HG03280 (cell line): Measurements from ENCODE around the gene ENTPD1.
"Not testable (repeated sequence)": the region's sequence is repeated elsewhere in the genome, so short reads cannot be mapped to it uniquely, and the experiment has no call there.

ENCODE experiments used
- ATAC-seq: cut with Tn5 transposase; IDR thresholded peaks from one replicate; pipeline ENCODE4 v1.9.1; 2021; ENCODE audit warnings: mild to moderate bottlenecking, moderate library complexity; ENCODE audit not compliant: unreplicated experiment

Gene ENTPD1

DNA sequence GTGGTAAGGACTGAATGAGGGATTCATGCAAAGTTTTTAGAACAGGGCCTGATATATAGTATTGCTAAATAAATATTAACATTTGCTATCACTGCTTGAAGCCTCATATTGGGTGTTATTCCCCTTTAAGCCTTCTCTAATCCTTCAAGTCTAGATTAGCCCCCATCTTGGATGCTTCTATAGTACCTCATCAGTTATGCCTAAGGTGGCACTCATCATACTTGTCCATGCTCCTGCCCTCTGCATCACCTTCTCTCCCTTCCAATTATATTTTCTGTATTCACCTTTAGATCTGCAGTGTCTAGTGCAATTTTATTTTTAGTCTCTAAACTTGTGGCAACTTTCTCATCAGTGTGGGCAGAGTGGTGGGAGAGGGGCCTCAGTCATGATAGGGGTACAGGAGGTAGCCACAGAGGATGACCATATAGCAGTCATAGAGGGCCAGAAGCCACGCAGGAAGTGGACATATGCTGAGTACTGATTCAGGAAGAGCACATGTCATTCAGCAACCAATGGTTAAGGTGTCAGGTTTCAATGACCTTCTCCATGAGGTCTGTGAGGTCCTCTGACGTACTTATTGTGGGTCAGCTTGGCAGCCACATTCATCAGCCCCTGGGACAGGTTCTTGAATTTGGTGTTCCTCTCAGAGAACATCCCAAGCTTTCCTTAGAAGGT lies 2.5 kb downstream of the ENTPD1 start:
- peak; percentile 45 for ATAC-seq

DNA sequence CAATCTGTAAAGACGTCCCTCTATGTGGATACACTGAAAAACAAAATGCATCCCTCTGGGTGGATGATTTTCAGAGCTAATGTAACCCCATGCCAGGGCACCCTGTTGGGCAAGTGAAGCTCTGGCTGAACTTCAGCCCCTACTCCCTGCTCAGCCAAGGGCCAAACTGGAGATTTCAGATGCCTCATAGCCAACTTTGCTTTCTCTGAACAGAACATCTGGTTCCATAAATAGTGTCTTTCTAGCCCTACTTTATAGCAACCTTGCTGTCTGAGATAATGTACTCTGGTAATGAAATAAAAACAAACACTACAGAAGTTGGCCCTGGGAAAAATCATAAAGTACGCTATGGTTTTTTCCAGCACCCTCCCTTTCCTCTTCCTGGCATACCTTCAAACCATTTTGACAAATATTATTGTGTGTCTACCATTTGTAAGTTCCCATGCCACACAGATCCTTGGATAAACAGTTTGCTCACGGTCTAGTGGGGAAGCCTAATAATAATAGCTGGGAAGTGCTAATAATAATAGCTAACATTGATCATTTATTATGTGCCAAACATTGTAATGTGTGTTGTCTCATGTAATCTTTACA lies 3.4 kb downstream of the ENTPD1 start:
- ATAC-seq = no peak

DNA sequence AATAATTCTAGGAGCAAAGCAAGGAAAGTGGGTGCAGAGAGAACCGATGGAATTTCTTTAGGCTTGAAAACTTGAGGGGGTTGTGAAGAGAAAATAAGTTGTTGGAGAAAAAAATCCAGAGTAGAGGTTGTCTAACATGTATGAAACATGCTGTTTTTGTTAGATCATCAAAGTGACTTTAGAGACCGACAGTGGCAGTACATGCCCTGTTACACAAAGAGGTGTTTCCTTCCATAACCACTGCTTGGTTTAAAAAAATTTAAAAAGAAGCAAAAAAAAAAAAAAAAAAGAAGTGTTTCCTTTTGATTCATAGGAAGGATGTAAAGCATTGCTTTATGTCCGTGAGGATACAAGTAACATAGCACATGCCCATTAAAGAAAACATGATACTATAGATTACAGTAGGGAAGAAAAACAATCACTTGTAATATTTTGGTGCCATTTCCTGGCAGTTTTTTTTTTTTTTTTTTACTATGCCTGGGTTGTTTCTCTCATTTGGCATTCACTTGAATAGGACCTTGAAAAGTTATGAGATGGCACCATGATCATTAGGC lies 6.1 kb downstream of the ENTPD1 start:
- no peak for ATAC-seq

DNA sequence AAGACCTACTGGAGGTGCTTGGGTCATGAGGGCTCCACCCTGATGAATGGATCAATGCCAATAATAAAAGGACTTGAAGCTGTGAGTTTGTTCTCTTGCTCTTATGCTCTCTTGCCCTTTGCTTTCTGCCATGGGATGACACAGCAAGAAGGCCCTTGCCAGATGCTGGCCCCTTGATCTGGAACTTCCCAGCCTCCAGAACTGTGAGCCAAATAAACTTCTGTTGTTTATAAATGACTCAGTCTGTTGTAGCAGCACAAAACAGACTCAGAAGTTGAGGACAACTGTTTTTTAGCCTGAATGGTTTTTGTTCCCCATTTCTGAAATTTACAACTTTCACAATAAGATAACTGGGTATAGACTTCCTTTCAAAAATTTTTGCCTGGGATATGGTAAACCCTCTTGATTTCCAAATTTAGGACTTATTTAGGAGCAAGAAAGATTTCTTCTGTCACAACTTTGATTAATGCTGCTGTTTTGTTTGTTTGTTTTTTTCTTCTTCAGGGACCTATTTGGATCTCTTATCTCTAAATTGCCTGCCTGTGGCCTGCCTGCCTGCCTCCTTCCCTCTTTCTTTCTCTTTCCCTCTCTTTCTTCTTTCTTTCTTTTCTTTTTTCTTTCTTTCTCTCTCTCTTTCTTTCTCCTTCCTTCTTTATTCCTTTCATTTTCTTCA lies 12.1 kb downstream of the ENTPD1 start:
- peak; percentile 81 for ATAC-seq

DNA sequence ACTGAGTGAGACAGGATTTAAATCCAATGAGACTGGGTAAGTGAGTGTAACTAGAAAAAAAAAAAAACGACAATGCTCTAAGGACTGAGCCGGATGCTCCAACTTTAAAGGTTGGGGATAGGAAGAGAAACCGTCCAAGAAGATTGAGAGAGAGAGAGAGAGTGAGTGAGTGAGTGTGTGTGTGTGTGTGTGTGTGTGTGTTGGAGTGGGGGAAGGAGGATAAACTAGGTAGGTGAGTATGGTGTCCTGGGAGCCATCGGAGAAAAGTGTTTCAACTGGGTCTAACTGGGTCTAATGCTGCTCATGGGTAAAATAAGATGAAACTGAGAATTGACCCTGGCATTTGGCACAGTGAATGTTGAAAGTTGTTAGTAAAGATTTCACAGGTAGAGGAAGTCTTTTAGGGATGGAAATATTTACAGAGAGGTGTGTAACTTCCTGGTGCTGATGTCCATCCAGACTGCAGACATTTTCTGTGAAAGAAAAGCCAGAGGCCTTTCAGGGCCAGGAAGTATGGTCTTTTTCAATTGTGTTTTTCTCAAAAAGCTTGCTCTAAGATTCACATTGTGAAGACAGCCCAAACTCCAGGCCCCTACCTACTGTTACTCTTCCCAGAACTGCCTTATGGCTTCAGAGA lies 14.2 kb downstream of the ENTPD1 start:
- no peak for ATAC-seq

DNA sequence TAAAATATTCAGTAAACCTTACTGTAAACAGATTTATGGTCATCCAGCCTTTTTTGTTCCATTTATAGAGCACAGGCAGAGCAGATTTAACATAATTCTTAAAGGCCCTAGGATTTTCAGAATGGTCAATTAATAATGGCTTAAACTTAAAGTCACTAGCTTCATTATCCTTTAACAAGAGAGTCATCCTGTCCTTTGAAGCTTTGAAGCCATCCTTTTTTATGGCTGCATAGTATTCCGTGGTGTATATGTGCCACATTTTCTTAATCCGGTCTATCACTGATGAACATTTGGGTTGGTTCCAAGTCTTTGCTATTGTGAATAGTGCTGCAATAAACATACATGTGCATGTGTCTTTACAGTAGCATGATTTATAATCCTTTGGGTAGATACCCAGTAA lies 17.5 kb downstream of the ENTPD1 start:
- ATAC-seq = not testable (repeated sequence)

DNA sequence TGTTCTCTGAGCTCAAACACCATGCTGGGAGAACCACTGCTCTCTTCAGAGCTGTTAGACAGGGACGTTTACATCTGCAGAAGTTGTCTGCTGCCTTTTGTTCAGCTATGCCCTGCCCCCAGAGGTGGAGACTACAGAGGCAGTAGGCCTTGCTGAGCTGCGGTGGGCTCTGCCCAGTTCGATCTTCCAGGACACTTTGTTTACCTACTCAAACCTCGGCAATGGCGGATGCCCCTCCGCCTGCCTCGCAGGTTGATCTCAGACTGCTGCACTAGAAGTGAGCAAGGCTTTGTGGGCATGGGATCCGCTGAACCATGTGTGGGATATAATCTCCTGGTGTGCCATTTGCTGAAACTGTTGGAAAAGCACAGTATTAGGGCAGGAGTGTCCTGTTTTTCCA lies 21.7 kb downstream of the ENTPD1 start:
- not testable (repeated sequence) for ATAC-seq

DNA sequence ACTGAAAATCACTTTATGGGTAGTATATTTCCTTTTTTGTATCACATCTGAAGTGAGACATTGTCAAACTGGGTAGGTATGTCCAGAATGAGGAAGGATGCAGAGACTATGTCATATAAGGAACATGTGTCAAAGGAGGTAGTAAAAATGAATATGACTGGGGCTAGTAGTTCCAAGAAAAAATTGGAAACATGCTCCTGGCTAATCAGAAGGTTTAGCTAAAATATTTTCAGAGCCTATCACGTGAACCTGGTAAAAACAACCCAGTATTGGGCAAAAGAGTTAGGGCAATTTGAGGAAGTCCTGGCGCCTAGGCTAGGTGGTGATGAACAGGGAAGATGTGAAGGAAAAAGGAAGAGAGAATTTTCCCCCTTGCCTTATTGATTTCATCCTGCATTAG lies 26.4 kb downstream of the ENTPD1 start:
- no peak for ATAC-seq

DNA sequence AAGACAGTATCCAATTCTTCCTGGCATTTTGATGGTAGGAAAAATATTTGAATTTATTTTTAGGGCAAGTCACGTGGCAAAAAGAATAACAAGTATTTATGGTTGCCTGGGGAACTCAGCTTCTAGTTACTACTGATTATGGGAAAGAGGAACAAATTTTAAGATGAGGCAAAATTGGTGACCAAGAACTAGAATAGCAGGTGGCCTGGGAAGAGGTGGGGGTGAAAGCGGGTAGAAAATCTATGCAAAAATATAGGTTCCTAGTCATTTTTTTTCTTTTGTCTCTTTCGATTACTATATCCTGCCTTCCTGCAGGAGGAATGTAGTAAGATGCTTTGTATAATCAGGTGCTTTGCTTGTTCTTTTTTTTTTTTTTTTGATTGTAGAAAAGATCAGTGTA lies 27.8 kb downstream of the ENTPD1 start:
- ATAC-seq = peak; percentile 54

DNA sequence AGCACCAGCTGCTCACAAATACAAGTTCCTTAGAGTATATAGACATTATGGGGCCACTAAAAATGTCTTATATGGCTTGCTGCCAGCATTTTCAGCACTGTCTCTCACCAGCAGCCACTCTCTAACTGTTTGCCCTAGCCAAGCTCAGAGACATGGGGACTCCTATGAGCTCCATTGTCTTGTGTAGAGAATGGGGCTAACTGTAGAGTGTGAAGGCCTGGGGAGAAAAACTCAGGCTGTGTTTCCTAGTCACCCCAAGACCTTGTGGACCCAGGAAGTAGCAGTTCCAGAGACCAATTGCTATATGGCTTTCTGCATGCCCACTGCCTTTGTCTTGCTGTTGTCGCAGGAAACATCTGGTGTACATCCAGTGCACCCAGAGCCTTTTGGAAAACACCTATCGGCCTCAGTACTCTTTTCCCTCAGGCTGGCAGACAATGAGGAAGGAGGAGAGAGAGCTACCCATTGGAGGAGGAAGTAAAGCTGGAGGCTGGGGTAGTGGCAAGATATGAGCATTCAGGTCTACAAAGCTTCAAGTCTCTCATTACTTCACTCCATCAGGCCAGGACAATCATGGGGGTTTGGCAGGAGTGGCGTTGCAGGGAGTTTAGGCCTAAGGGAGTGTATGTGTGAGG lies 28.4 kb downstream of the ENTPD1 start:
- peak; percentile 18 for ATAC-seq

DNA sequence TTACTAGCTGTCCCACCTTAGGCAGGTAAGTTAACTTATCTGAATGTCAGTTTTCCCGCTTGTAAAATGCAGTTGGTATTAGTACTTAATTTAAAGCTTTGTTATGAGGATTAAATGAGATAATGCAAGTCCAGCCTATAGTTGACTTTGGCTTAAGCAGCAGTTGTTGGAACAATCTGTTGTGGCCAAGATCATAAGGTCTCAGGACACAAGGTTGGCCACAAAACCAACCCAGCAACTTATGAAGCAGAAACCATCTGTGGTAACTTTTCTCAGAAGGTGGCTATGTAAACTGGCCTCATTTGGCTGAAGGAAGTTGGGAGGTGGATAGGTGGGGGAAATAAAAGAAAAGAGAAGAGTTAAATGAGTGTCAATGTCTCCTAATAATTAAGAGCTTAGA lies 29.4 kb downstream of the ENTPD1 start:
- ATAC-seq = no peak

DNA sequence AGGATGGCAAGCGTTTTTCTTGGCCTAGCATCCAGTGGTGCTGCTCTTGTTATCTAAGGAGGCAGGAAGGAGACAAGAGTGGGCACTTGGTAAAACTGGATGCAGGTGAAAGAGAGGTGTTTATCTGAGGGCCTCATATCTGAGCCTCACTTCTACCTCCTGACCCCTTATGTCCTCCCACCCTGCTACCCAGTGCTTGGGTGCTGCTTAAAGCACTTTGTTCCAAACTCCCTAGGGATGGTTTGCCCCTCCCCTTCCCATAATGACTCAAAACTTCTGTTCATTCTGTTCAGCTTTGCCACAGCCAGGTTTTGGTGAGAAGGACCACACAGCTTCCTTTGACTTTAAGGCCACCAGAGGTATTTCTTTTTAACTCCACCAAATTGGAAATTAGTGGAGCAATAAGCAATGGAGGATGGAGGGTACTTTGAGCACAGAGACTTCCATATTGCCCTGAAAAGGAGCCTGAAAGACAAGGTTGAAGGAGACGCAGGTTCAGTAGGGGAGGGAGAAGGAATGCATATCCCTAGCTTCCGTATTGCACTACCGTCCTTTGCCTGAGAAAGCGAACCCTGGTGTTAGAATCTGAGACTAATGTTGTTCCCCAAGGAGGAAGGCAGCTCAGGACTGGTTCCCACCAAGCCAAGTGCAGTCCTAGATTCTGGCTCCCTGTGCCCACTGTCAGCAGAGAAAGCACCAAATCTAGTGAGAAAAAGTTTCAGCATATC lies 30.1 kb downstream of the ENTPD1 start:
- ATAC-seq = no peak

DNA sequence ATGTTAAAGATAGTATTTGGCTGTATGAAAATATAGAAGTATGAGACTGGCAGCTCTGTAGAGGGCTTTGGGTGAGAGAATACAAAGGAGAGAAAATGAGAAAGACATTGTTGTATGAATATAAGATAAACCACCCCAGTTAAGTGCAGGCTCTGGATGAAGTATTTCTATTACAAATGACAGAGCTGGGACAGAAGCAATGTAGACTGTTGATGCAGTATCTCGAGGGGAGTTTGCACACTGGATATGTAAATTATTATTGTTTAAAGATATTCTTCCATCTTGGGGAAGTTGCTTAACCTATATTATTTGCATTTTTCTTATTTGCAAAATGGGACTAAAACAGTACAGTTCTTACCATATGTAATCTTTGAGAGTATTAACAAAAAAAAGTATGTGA lies 31.5 kb downstream of the ENTPD1 start:
- no peak for ATAC-seq

DNA sequence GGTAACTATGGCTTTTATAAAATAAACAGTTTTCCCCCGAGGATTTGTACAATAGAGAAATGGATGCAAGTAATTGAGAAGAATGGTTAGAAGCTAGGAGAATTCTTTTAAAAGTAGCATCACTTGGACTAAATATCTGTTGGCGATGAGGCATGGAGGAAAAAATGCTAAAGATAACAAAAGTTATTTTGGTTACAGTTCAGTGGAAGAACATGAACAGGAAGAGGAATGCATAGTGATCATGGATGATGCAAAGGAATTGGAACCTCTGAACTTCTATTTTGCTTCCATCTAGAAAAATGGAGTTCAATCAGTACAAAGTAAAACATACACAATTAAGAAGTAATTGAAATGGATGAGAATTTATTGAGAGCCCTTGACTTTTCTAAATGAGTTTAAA lies 32.9 kb downstream of the ENTPD1 start:
- no peak for ATAC-seq

DNA sequence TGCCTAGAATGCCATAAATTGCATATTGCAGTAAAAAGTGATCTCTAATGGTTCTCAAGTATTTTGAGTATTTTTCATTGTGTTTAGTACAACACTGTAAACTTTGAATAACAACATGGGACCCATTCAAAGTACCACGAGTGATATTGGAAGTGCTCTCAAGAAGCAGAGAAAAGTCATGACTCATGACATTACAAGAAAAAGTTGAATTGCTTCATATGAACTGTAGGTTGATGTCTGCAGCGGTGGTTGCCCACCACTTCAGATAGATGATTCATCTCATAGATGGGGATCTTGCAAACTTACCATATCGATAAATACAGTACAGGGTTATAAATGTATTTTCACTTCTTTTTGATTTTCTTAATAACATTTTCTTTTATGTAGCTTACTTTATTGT lies 33.9 kb downstream of the ENTPD1 start:
- ATAC-seq = no peak

DNA sequence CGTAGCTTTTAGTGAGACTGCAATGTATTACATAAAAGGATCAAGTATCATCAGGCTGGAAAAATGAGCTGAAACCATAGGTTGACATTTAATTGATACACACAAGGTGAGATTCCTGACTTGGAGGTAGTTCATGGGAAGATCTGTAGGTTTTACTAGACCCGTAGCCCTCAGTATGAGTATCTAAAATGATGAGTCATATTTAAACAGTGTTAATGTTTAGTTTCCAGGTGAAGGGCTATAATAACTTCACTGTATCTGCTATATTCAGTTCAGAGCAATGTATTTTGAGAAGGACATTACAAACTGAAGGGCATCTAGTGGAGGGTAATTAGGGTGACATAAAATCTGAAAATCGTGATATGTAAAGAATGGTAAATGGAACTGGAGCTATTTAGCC lies 35.0 kb downstream of the ENTPD1 start:
- ATAC-seq = no peak

DNA sequence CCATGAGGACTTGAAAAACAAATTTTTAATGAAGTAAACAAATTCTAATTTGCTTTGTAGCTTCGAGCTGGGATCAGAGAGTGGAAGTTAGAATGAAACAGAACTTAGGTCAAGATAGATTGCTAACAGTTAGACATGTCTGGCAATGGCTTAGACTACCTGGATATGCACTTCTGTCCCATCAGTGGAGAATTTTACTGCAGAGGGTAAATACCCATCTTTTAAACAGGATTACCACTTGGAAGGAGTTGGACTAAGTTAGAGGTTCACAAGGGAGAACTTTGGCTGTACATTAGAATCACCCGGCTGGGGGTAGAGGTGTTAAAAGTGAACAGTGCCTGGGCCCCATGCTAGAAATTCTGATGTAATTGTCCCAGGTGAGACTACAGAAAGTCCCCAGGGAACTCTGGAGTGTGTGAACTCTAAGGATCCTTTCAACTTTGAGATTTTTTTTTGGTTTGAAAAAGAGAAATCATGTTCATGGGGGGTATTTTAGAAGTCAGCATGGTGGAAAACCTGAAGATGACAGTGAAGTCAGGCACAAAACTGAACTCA lies 35.5 kb downstream of the ENTPD1 start:
- ATAC-seq = no peak

DNA sequence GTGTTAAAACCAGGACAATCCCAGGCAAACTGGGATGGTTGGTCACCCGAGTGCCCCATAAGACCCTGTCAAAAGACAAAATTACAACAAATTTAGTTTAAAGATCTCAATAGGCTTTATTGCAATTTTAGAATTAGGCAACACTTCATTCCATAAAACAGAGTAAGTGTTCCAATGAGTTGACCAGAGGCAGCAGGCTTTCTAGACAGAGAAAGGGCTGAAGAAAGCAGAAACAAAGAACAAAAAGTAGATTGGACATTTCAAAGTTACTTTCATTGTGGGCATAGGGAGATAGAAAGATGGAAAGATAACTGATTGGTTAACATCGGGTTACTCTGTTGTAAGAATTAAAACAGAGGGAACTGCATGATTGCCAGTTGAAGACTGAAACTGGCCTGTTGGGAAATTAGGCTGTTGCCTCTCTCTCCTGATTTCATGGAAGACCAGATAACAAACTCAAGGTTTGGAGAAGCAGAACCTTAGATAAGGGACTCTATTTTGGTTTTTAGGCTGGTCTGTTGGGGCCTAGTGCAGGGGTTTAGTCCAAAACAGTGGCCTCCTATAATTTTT lies 36.3 kb downstream of the ENTPD1 start:
- ATAC-seq = no peak

DNA sequence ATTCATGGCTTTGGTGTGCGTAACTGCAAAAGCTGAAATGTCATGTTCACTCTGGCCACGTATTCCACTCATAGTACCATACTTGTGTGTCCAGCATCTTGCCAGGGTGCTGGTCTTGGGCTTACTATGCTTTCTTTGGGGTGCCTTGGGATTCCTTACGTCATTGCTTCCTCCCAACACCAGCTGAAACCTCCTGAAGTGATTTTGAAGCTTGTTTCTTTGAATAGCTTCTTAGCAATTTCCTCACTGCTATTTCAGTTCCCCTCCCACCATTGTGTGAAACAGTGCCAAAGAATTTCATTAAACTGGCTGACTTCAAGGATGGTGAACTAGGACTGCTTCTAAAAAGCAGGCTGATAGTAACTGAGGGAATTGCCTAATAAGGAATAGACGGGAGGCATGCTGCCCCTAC lies 36.9 kb downstream of the ENTPD1 start:
- ATAC-seq = no peak
